ENCODE measurements around the gene MTMR4.

Gene MTMR4

GRCh38 chr17:58447039-58447975 lies 67.1 kb downstream of the MTMR4 start:
- TF ChIP-seq ZFX (IDR thresholded peaks at IDR 0.05; ENCODE audit: borderline replicate concordance): no peak
- TF ChIP-seq, protein P1, sequence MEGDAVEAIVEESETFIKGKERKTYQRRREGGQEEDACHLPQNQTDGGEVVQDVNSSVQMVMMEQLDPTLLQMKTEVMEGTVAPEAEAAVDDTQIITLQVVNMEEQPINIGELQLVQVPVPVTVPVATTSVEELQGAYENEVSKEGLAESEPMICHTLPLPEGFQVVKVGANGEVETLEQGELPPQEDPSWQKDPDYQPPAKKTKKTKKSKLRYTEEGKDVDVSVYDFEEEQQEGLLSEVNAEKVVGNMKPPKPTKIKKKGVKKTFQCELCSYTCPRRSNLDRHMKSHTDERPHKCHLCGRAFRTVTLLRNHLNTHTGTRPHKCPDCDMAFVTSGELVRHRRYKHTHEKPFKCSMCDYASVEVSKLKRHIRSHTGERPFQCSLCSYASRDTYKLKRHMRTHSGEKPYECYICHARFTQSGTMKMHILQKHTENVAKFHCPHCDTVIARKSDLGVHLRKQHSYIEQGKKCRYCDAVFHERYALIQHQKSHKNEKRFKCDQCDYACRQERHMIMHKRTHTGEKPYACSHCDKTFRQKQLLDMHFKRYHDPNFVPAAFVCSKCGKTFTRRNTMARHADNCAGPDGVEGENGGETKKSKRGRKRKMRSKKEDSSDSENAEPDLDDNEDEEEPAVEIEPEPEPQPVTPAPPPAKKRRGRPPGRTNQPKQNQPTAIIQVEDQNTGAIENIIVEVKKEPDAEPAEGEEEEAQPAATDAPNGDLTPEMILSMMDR (IDR thresholded peaks at IDR 0.05): peak; percentile 89
- H3K27ac ChIP-seq: no peak overlapping the region

GRCh38 chr17:58446086-58446485 lies 68.4 kb downstream of the MTMR4 start:
- no peak for TF ChIP-seq ZFX (IDR thresholded peaks at IDR 0.05; ENCODE audit: borderline replicate concordance)
- TF ChIP-seq, protein P1 (IDR thresholded peaks at IDR 0.05): no peak
- no peak overlapping the region for H3K27ac ChIP-seq

Measured in 22Rv1 (cell line).